Body of pancreas (tissue), 4 donors: ENCODE data around the gene CREB3L1.
A peak's percentile ranks its signal among the peaks of the same experiment; 100 is the strongest.

Experiments used
- CTCF ChIP-seq, 7 experiments: fragments of 450-650 bp in 4 of 7; fragments of 200-600 bp in 3 of 7; sonication (generic) in 3 of 7; IDR thresholded peaks; one replicate each; pipeline ENCODE4 v1.5.1; 2016 to 2019; ENCODE audit warnings: antibody characterized with exemption in 7 of 7
- POLR2A ChIP-seq, 3 donors: fragments of 450-650 bp; IDR thresholded peaks; one replicate each; pipeline ENCODE4 v1.6.1; 2016; ENCODE audit warnings: antibody characterized with exemption in 3 of 3, mild to moderate bottlenecking in 2 of 3

GRCh38 chr11:46242952-46243795, 34.3 kb upstream of the CREB3L1 start:
- TF ChIP-seq POLR2A (IDR thresholded peaks at IDR 0.05) (peak in 2 of 3 donors; percentile 88), CTCF (IDR thresholded peaks at IDR 0.05) (peak in 2 of 7 experiments; percentile 14 to 15)
